ENCODE data around the gene GJB3. TPM values are rescaled to one million over a fixed set of nuclear protein-coding genes. Genes with fewer than 3 reads are reported as not detected.

Gene GJB3
- total and polyA plus RNA-seq, 10 of the 15 experiments (the other 5 are each of a cell fraction or from before 2014, with no cell fraction given): not detected

- intact Hi-C loops (cut with micrococcal nuclease; ENCODE audit: unreplicated experiment): no loop called here
- ChIA-PET SMC1A (ENCODE audit: uncharacterized antibody, unreplicated experiment) (no interaction called here), CTCF (no interaction called here), RAD21 (ENCODE audit: unreplicated experiment) (no interaction called here), POLR2A (no interaction called here)
- WGBS (ENCODE audit: insufficient coverage, insufficient replicate concordance, low lambda C conversion rate, missing lambda C conversion rate): 35% methylated on average over 13 of the region's 13 CpGs
- in situ Hi-C loops (cut with MboI): no loop called here
- FAIRE-seq (no peak), ATAC-seq (no peak), DNase-seq (ENCODE audit: low read depth, low spot score) (no peak)
- no peak overlapping the region for H3K4me3 ChIP-seq
- no peaks in the 10 kb centered on the region for H3K79me2 ChIP-seq (ENCODE audit: control insufficient read depth, insufficient read depth, low read length)
- no peak overlapping the region for H2AFZ ChIP-seq (ENCODE audit: control insufficient read depth, low read depth, low read length)
- H3K27me3 ChIP-seq (replicated peaks in 1 of 2; ENCODE audit: control insufficient read depth in 2 of 2, insufficient read depth in 2 of 2, low read length in 1 of 2): no peaks in the 10 kb centered on the region; a peak in 2 of 4 replicates
- TF ChIP-seq KLF5 (IDR thresholded peaks at IDR 0.05; ENCODE audit: partially characterized antibody) (no peak), FOXM1 (IDR thresholded peaks at IDR 0.05; ENCODE audit: low read depth, low read length) (no peak), CHD2 (IDR thresholded peaks at IDR 0.05; ENCODE audit: borderline replicate concordance, low read depth, low read length) (no peak), IRF3 (IDR thresholded peaks at IDR 0.05) (no peak), POLR2AphosphoS2 (IDR thresholded peaks at IDR 0.05; ENCODE audit: low read depth, low read length) (no peak)
- no peak overlapping the region for H3K9ac ChIP-seq (ENCODE audit: control insufficient read depth, insufficient read depth, low read length)
- no peak overlapping the region for H3K4me2 ChIP-seq (ENCODE audit: control insufficient read depth, insufficient read depth)
- H3K4me1 ChIP-seq (ENCODE audit: control insufficient read depth, insufficient read depth, low read length): no peaks in the 10 kb centered on the region
- no peaks in the 10 kb centered on the region for H3K9me3 ChIP-seq (replicated peaks; ENCODE audit: control insufficient read depth, insufficient read depth, low read length)
- no peaks in the 10 kb centered on the region for H4K20me1 ChIP-seq (ENCODE audit: control insufficient read depth, insufficient read depth)
- H3K27ac ChIP-seq (ENCODE audit: control insufficient read depth, insufficient read depth): no peak overlapping the region
- no peaks in the 10 kb centered on the region for H3K36me3 ChIP-seq (ENCODE audit: control insufficient read depth in 2 of 2, insufficient read depth in 2 of 2, low read length in 1 of 2)
- no TSS peak for BruUV-seq (replicated peaks)
Measured at GRCh38 chr1:34761776-34762307, 19.2 kb upstream of the GJB3 start.

- Histone ChIP-seq H2AFZ (ENCODE audit: control insufficient read depth, low read depth, low read length) (no peak overlapping the region), H3K4me3 (no peak overlapping the region), H3K27ac (ENCODE audit: control insufficient read depth, insufficient read depth) (no peak overlapping the region), H3K36me3 (ENCODE audit: control insufficient read depth in 2 of 2, insufficient read depth in 2 of 2, low read length in 1 of 2) (no peaks in the 10 kb centered on the region), H4K20me1 (ENCODE audit: control insufficient read depth, insufficient read depth) (no peaks in the 10 kb centered on the region), H3K79me2 (ENCODE audit: control insufficient read depth, insufficient read depth, low read length) (no peaks in the 10 kb centered on the region), H3K9me3 (replicated peaks; ENCODE audit: control insufficient read depth, insufficient read depth, low read length) (no peaks in the 10 kb centered on the region), H3K4me2 (ENCODE audit: control insufficient read depth, insufficient read depth) (no peak overlapping the region), H3K27me3 (replicated peaks in 1 of 2; ENCODE audit: control insufficient read depth in 2 of 2, insufficient read depth in 2 of 2, low read length in 1 of 2) (no peaks in the 10 kb centered on the region; a peak in 2 of 4 replicates), H3K4me1 (ENCODE audit: control insufficient read depth, insufficient read depth, low read length) (no peaks in the 10 kb centered on the region), H3K9ac (ENCODE audit: control insufficient read depth, insufficient read depth, low read length) (no peak overlapping the region)
- ChIA-PET POLR2A (no interaction called here), RAD21 (ENCODE audit: unreplicated experiment) (no interaction called here), CTCF (interaction anchor here (1.1 kb wide), 1 partner anchor 9 kb away, joined by 3 read pairs; no protein-coding TSS in a partner anchor), SMC1A (ENCODE audit: uncharacterized antibody, unreplicated experiment) (no interaction called here)
- no peak for DNase-seq (ENCODE audit: low read depth, low spot score)
- no peak for FAIRE-seq
- 2% methylated on average over 6 of the region's 7 CpGs for WGBS (ENCODE audit: insufficient coverage, insufficient replicate concordance, low lambda C conversion rate, missing lambda C conversion rate)
- ATAC-seq: no peak
- intact Hi-C loops (cut with micrococcal nuclease; ENCODE audit: unreplicated experiment): no loop called here
- BruUV-seq (replicated peaks): no TSS peak
- in situ Hi-C loops (cut with MboI): no loop called here
- no peak for TF ChIP-seq RELA (IDR thresholded peaks at IDR 0.05; ENCODE audit: borderline replicate concordance, partially characterized antibody)
- TF ChIP-seq ZSCAN29 (IDR thresholded peaks at IDR 0.05): no peak
- no peak for TF ChIP-seq RAD21 (IDR thresholded peaks at IDR 0.05; ENCODE audit: insufficient read depth, low read depth, low read length)
- no peak for TF ChIP-seq CHD1 (IDR thresholded peaks at IDR 0.05; ENCODE audit: low read depth, low read length)
- no peak for TF ChIP-seq PRDM15 (CRISPR knock-in tag; IDR thresholded peaks at IDR 0.05)
Measured at GRCh38 chr1:34762474-34763141, 18.4 kb upstream of the GJB3 start.
